ENCODE data around the gene SPINT1.
"Not testable (repeated sequence)": the region's sequence is repeated elsewhere in the genome, so short reads cannot be mapped to it uniquely, and the experiment has no call there.

The SPINT1 gene

DNA sequence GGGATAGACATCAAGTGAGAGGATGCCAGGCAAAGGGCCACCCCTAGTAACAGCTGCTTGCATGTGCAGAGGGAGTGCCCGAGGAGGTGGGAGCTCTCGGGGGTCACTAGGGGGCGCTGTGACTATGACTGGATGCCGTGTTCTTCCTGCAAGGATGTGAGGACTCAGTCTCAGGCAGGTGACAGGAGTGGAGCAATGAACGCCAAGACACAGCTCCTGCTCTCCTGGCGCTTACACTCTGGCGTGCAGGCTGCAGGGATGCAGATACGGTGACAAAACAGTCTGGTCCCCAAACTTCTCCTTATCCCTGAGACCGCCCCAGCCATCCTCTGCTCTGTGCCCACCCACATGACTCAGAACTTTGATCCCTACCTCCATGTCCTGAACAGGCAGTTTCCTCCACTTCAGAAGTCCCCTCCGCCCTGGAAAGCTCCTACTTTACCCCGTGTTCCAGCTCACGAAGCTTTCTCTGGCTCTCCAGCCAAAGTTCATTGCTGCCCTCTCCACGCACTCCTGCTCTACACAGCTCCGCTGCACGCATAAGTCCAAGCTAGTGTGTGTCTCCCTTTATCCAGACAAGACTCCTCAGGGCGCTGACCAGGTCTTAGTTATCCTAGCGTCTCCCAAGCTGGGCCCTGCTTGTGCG is 15.5 kb downstream of the SPINT1 start:
- DNase-seq (peak; percentile 79), ATAC-seq (ENCODE audit: insufficient read depth, low read depth) (peak; percentile 86)
- H3K79me2 ChIP-seq (ENCODE audit: insufficient read depth, low read length): no peaks in the 10 kb centered on the region
- H3K36me3 ChIP-seq (ENCODE audit: insufficient read depth, low read length): no peaks in the 10 kb centered on the region
- no peak overlapping the region for H3K9ac ChIP-seq (ENCODE audit: low read depth, low read length)
- H3K27ac ChIP-seq (ENCODE audit: low read length): no peak overlapping the region
- no peaks in the 10 kb centered on the region for H4K20me1 ChIP-seq (ENCODE audit: insufficient read depth, low read length)
- no peak overlapping the region for H3K4me2 ChIP-seq (ENCODE audit: insufficient read depth, low read length)
- H3K4me1 ChIP-seq (ENCODE audit: insufficient read depth, low read length): peaks cover 9% of the 10 kb centered on the region
- peak overlapping the region; percentile 44; the same call in 1 of the 2 replicates for H2AFZ ChIP-seq (ENCODE audit: low read depth, low read length)
- TF ChIP-seq EZH2 (IDR thresholded peaks at IDR 0.05; ENCODE audit: borderline replicate concordance, low read depth, low read length, severe bottlenecking): no peak
- TF ChIP-seq, protein P1, sequence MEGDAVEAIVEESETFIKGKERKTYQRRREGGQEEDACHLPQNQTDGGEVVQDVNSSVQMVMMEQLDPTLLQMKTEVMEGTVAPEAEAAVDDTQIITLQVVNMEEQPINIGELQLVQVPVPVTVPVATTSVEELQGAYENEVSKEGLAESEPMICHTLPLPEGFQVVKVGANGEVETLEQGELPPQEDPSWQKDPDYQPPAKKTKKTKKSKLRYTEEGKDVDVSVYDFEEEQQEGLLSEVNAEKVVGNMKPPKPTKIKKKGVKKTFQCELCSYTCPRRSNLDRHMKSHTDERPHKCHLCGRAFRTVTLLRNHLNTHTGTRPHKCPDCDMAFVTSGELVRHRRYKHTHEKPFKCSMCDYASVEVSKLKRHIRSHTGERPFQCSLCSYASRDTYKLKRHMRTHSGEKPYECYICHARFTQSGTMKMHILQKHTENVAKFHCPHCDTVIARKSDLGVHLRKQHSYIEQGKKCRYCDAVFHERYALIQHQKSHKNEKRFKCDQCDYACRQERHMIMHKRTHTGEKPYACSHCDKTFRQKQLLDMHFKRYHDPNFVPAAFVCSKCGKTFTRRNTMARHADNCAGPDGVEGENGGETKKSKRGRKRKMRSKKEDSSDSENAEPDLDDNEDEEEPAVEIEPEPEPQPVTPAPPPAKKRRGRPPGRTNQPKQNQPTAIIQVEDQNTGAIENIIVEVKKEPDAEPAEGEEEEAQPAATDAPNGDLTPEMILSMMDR (IDR thresholded peaks at IDR 0.05; ENCODE audit: borderline replicate concordance, extremely low read depth, low read length, poor library complexity, severe bottlenecking): peak; percentile 91
- no peak overlapping the region for H3K4me3 ChIP-seq (ENCODE audit: low read depth in 1 of 2, low read length in 2 of 2)
- no peaks in the 10 kb centered on the region for H3K27me3 ChIP-seq (ENCODE audit: insufficient read depth, low read length, poor library complexity)
- H3K9me3 ChIP-seq (ENCODE audit: insufficient read depth, low read length, severe bottlenecking): no peaks in the 10 kb centered on the region

DNA sequence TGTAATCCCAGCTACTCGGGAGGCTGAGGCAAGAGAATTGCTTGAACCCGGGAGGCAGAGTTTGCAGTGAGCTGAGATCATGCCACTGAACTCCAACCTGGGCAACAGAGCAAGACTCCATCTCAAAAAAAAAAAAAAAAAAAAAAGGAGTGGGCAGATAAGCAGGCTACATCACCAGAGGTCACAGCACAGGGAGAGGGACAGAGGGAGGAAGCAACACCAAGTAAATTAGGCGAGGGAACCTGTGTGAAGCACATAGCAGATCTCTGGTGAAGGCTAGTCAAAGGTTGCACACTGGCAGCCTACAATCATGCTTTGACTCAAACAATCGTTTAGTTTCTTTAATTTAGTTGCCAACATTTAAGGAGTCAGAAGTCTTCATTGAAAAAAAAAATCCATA is 17.3 kb downstream of the SPINT1 start:
- H3K9me3 ChIP-seq (ENCODE audit: insufficient read depth, low read length, severe bottlenecking); H3K4me2 ChIP-seq (ENCODE audit: insufficient read depth, low read length); H3K9ac ChIP-seq (ENCODE audit: low read depth, low read length); H4K20me1 ChIP-seq (ENCODE audit: insufficient read depth, low read length); H3K27me3 ChIP-seq (ENCODE audit: insufficient read depth, low read length, poor library complexity); H3K4me1 ChIP-seq (ENCODE audit: insufficient read depth, low read length); H3K4me3 ChIP-seq (ENCODE audit: low read depth in 1 of 2, low read length in 2 of 2); H3K36me3 ChIP-seq (ENCODE audit: insufficient read depth, low read length); ATAC-seq (ENCODE audit: insufficient read depth, low read depth); H2AFZ ChIP-seq (ENCODE audit: low read depth, low read length); DNase-seq; H3K27ac ChIP-seq (ENCODE audit: low read length); H3K79me2 ChIP-seq (ENCODE audit: insufficient read depth, low read length): not testable (repeated sequence)

DNA sequence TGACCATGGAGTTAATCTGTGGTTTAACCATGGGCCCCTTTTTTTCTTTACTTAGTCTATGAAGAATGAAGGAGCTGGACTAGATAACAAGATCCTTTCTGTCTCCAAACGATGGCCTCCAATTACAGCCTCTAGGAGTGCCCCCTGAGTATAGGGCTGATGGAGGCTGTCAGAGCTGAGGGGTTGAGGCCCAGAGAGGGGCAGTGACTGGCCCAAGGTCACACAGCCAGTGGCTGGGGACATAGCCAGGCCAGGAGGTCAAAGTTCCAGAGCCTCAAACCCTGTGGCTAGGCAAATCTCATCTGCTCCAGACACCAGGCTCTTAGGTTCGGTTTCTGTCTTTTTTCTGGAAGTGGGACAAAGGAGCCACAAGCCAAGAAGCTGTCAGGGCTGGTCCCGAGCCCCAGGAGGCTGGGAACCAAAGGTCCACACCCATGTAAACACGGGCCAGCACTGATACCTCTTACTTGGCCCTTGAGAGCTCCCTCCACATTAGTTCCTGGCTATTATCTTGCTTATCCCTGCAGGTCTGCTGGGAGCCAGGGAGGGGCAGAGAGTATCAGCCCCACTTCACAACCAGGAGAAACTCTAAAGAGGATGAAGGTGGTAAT is 19.9 kb downstream of the SPINT1 start:
- Histone ChIP-seq H3K4me1 (ENCODE audit: insufficient read depth, low read length) (no peaks in the 10 kb centered on the region), H3K27ac (ENCODE audit: low read length) (no peak overlapping the region)

DNA sequence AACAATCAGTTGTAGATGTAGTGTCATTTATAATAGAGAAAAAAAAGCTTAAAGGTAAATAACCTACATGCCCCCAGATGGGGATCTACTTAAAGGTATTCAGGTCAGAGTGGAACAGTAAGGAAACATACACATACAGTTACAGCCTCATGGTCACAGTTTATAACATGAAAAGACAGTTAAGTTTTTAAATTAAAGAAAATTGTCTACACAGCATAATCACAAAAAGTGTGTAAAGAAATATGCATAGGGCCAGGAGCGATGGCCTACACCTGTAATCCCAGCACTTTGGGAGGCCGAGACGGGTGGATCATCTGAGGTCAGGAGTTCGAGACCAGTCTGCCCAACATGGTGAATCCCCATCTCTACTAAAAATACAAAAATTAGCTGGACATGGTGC is 23.4 kb downstream of the SPINT1 start:
- TF ChIP-seq, protein P1 (IDR thresholded peaks at IDR 0.05; ENCODE audit: borderline replicate concordance, extremely low read depth, low read length, poor library complexity, severe bottlenecking): no peak
- TF ChIP-seq EZH2 (IDR thresholded peaks at IDR 0.05; ENCODE audit: borderline replicate concordance, low read depth, low read length, severe bottlenecking): no peak
- no peaks in the 10 kb centered on the region for H3K36me3 ChIP-seq (ENCODE audit: insufficient read depth, low read length)
- H3K9ac ChIP-seq (ENCODE audit: low read depth, low read length): no peak overlapping the region
- no peaks in the 10 kb centered on the region for H3K27me3 ChIP-seq (ENCODE audit: insufficient read depth, low read length, poor library complexity)
- H3K9me3 ChIP-seq (ENCODE audit: insufficient read depth, low read length, severe bottlenecking): no peaks in the 10 kb centered on the region
- no peaks in the 10 kb centered on the region for H3K4me1 ChIP-seq (ENCODE audit: insufficient read depth, low read length)
- H3K27ac ChIP-seq (ENCODE audit: low read length): no peak overlapping the region
- no peaks in the 10 kb centered on the region for H3K79me2 ChIP-seq (ENCODE audit: insufficient read depth, low read length)
- no peak overlapping the region for H2AFZ ChIP-seq (ENCODE audit: low read depth, low read length)
- DNase-seq (no peak), ATAC-seq (ENCODE audit: insufficient read depth, low read depth) (no peak)
- H3K4me3 ChIP-seq (ENCODE audit: low read depth in 1 of 2, low read length in 2 of 2): no peak overlapping the region
- H3K4me2 ChIP-seq (ENCODE audit: insufficient read depth, low read length): no peak overlapping the region
- no peaks in the 10 kb centered on the region for H4K20me1 ChIP-seq (ENCODE audit: insufficient read depth, low read length)

More for the DNA sequence above, 19.9 kb downstream of the SPINT1 start:
- no peak overlapping the region for H2AFZ ChIP-seq (ENCODE audit: low read depth, low read length)
- no peaks in the 10 kb centered on the region for H3K36me3 ChIP-seq (ENCODE audit: insufficient read depth, low read length)
- no peak overlapping the region for H3K4me3 ChIP-seq (ENCODE audit: low read depth in 1 of 2, low read length in 2 of 2)
- no peaks in the 10 kb centered on the region for H3K27me3 ChIP-seq (ENCODE audit: insufficient read depth, low read length, poor library complexity)
- no peaks in the 10 kb centered on the region for H3K9me3 ChIP-seq (ENCODE audit: insufficient read depth, low read length, severe bottlenecking)
- TF ChIP-seq, protein P1 (IDR thresholded peaks at IDR 0.05; ENCODE audit: borderline replicate concordance, extremely low read depth, low read length, poor library complexity, severe bottlenecking): no peak
- TF ChIP-seq EZH2 (IDR thresholded peaks at IDR 0.05; ENCODE audit: borderline replicate concordance, low read depth, low read length, severe bottlenecking): no peak
- H4K20me1 ChIP-seq (ENCODE audit: insufficient read depth, low read length): no peaks in the 10 kb centered on the region
- DNase-seq (no peak), ATAC-seq (ENCODE audit: insufficient read depth, low read depth) (no peak)
- H3K9ac ChIP-seq (ENCODE audit: low read depth, low read length): no peak overlapping the region
- no peaks in the 10 kb centered on the region for H3K79me2 ChIP-seq (ENCODE audit: insufficient read depth, low read length)
- H3K4me2 ChIP-seq (ENCODE audit: insufficient read depth, low read length): no peak overlapping the region

All from DND-41 (cell line).